GM20431 (cell line): ENCODE data around the gene APOM.

ENCODE experiments used
- in situ Hi-C: fragments of 300-500 bp; cut with MseI, MboI; formaldehyde crosslinking; loops from one replicate; pipeline ENCODE4 v1.15.0; 2020; ENCODE audit warnings: low sequenced_read_pairs; ENCODE audit not compliant: unreplicated experiment

The APOM gene

GRCh38 chr6:31630177-31630934 lies 25.3 kb upstream of the APOM start:
- in situ Hi-C loops: no loop called here

- in situ Hi-C loops: no loop called here
Observed at GRCh38 chr6:31631209-31631608, 24.5 kb upstream of the APOM start.

- in situ Hi-C loops: no loop called here
Observed at GRCh38 chr6:31631681-31632278, 23.9 kb upstream of the APOM start.

- in situ Hi-C loops: no loop called here
Observed at GRCh38 chr6:31632279-31632946, 23.3 kb upstream of the APOM start.

GRCh38 chr6:31633447-31633846 lies 22.2 kb upstream of the APOM start:
- in situ Hi-C loops: no loop called here

- in situ Hi-C loops: no loop called here
Observed at GRCh38 chr6:31634131-31634530, 21.6 kb upstream of the APOM start.

- in situ Hi-C loops: no loop called here
Observed at GRCh38 chr6:31634969-31635575, 20.6 kb upstream of the APOM start.

GRCh38 chr6:31636698-31637596 lies 18.7 kb upstream of the APOM start:
- in situ Hi-C loops: no loop called here

- in situ Hi-C loops: no loop called here
Observed at GRCh38 chr6:31639043-31639442, 16.7 kb upstream of the APOM start.

- in situ Hi-C loops: no loop called here
Observed at GRCh38 chr6:31639449-31639861, 16.2 kb upstream of the APOM start.

- in situ Hi-C loops: no loop called here
Observed at GRCh38 chr6:31640612-31641011, 15.1 kb upstream of the APOM start.

- in situ Hi-C loops: no loop called here
Observed at GRCh38 chr6:31641370-31641769, 14.3 kb upstream of the APOM start.

- in situ Hi-C loops: no loop called here
Observed at GRCh38 chr6:31642798-31643570, 12.7 kb upstream of the APOM start.

- in situ Hi-C loops: no loop called here
Observed at GRCh38 chr6:31643818-31644454, 11.8 kb upstream of the APOM start.

GRCh38 chr6:31645325-31645724 lies 10.4 kb upstream of the APOM start:
- in situ Hi-C loops: no loop called here

GRCh38 chr6:31651602-31652191 lies 4.0 kb upstream of the APOM start:
- in situ Hi-C loops: no loop called here

- in situ Hi-C loops: no loop called here
Observed at GRCh38 chr6:31652925-31653724, 2.6 kb upstream of the APOM start.
